HG03439 (cell line): ENCODE measurements around the gene GALR2.

Experiments used
- ATAC-seq: cut with Tn5 transposase; IDR thresholded peaks from one replicate; pipeline ENCODE4 v1.9.1; 2021; ENCODE audit warnings: mild to moderate bottlenecking, moderate library complexity; ENCODE audit not compliant: unreplicated experiment

GALR2 gene

DNA sequence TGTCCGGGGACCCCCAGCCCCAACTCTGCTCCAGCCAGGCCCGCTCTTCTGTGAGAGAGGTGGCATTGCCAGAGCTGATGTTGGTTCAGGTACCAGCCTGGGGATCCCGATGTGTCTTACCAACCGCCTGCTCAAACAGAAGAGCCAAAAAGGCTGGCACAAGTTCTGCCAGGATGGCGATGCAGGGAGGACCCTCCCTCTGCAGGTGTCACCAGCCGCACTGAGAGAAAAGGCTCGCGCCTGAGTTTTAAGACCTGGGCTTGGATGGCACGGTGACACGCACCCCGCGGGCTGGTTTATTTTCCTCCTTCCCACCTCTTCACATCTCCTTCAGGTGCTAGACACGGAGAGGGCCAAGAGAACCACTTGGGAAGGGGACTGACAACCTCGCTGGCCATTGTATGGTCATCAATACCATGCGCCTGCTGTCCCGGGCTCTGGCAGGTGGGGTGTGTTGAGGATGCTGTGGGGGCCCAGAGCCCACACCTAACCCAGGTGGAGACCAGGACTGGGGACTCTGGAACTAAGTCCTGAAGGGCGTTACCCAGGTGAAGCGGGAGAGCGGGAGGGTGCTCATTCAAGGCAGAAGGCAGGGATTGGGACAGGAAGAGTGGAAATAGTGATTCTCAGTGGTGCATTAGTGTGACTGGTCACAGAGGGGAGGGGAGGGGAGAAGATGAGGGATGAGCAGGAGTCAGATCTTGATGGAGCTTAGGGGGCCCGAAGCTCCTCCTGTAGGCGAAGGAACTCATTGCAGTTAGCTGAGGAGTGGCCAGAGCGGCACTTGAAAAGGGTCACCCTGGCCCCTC, 50.2 kb downstream of the GALR2 start:
- no peak for ATAC-seq

DNA sequence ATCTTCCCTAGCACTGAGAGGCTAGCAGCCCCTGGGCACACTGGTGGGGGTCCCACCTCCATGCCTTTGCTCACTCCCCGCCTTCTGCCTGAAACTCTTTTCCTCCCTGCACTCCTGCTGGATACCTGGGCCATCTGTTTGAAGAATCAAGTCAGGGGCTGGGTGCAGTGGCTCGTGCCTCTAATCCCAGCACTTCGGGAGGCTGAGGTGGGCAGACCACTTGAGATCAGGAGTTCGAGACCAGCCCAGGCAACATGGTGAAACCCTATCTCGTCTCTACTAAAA, 50.8 kb downstream of the GALR2 start:
- ATAC-seq, result no peak

DNA sequence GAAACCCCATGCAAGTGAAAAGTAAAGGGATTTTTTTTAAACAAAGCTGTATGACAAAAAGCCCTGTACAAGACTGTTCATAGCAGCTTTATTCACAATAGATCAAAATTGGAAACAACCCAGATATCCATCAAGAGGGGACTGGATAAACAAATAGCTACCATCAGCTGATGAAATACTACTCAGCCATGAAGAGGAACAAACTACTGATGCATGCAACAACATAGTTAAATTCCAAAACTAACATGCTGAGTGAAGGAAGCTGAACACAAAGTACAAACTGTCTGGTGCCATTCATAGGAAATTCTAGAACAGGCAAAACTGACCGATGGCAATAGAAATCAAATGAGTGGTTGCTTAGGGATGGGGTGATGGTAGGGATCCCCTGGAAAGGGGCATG, 51.3 kb downstream of the GALR2 start:
- ATAC-seq, result no peak
